HG03520 (cell line): ENCODE measurements around the gene NR1H2.
"Not testable (repeated sequence)": the region's sequence is repeated elsewhere in the genome, so short reads cannot be mapped to it uniquely, and the experiment has no call there.

Experiments
- ATAC-seq: cut with Tn5 transposase; IDR thresholded peaks from one replicate; pipeline ENCODE4 v1.9.1; 2021; ENCODE audit warnings: mild to moderate bottlenecking, moderate library complexity; ENCODE audit not compliant: unreplicated experiment

Gene NR1H2

DNA sequence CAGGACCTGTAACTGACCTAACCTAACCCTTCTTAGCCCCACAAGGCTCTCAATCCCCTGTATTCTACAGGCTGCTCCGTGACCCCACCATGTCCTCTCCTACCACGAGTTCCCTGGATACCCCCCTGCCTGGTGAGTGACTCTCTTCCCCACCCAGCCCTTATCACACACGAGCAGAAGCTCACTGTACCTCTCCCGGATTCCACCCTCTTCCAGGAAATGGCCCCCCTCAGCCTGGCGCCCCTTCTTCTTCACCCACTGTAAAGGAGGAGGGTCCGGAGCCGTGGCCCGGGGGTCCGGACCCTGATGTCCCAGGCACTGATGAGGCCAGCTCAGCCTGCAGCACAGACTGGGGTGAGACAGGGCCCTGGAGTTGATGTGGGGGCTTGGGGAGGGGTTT lies 1.3 kb downstream of the NR1H2 start:
- ATAC-seq: no peak

DNA sequence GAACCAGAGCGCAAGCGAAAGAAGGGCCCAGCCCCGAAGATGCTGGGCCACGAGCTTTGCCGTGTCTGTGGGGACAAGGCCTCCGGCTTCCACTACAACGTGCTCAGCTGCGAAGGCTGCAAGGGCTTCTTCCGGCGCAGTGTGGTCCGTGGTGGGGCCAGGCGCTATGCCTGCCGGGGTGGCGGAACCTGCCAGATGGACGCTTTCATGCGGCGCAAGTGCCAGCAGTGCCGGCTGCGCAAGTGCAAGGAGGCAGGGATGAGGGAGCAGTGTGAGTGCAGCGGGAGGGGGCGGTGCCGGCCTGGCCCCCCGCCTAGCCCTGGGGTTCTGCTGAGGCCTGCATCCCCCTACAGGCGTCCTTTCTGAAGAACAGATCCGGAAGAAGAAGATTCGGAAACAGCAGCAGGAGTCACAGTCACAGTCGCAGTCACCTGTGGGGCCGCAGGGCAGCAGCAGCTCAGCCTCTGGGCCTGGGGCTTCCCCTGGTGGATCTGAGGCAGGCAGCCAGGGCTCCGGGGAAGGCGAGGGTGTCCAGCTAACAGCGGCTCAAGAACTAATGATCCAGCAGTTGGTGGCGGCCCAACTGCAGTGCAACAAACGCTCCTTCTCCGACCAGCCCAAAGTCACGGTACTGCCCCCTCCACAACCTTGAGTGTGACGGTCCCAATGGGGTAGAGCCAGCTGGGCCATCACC lies 2.1 kb downstream of the NR1H2 start:
- ATAC-seq: no peak

DNA sequence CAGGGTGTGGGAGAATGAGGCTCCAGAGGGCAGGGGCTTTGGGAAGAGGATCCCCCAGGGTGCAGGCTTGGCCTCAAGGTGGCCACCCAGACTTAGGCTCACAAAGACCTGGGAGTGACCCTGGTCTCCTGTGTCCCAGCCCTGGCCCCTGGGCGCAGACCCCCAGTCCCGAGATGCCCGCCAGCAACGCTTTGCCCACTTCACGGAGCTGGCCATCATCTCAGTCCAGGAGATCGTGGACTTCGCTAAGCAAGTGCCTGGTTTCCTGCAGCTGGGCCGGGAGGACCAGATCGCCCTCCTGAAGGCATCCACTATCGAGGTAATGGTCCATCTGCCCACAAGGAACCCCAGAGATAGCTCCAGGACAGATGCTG lies 2.6 kb downstream of the NR1H2 start:
- ATAC-seq: no peak

DNA sequence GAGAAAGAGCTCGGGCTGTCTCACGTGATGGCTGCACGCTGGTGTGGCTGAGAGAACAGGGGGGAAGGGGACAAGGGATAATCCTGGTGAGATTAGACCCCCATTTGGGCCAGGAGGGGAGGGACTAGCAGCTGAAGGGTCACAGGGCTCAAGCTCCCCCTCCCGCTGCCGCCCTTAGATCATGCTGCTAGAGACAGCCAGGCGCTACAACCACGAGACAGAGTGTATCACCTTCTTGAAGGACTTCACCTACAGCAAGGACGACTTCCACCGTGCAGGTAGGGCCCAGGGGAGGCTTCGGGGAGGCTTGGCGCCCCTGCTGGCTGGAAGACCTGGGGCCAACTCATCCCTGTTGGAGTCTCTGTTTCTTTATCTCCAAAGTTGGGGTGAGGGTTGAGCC lies 3.3 kb downstream of the NR1H2 start:
- ATAC-seq: no peak

DNA sequence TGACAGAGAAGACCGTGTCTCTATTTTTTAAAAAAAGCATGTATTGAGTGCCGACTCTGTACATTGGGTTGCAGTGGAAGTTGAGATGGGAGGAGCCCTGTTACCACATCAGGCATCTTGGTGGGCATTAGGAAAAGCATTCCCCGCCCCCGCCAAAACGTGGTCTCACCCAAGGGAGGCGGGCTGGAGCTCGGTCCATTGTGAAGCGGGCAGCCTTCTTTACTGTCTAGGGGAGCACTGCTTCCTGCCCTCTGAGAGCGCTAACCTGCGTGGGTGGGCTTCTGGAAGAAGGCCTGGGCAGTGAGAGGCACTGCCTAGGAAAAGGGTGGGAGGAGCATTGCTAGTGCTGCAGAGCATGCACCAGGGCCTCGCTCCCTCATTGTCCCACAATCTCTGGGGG lies 3.9 kb downstream of the NR1H2 start:
- ATAC-seq: no peak

DNA sequence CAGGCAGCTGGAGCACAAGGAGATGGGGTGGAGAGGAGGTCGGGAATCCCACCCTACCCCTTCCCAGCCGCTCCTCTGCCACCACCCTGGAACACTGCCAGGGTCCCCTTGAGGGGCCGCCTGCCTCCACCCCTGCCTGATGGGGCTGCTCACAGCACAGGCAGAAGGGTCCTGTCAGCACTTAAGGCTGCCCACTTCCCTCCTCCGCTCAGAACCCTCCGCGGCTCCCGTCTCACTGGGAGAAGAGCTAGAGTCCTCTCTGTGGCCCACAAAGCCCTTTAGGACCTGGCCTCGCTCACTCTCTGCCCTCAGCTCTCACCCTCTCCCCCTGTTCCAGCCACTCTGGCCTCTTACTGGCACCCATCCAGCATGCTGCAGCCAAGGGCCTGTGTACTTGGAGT lies 4.5 kb downstream of the NR1H2 start:
- no peak for ATAC-seq

DNA sequence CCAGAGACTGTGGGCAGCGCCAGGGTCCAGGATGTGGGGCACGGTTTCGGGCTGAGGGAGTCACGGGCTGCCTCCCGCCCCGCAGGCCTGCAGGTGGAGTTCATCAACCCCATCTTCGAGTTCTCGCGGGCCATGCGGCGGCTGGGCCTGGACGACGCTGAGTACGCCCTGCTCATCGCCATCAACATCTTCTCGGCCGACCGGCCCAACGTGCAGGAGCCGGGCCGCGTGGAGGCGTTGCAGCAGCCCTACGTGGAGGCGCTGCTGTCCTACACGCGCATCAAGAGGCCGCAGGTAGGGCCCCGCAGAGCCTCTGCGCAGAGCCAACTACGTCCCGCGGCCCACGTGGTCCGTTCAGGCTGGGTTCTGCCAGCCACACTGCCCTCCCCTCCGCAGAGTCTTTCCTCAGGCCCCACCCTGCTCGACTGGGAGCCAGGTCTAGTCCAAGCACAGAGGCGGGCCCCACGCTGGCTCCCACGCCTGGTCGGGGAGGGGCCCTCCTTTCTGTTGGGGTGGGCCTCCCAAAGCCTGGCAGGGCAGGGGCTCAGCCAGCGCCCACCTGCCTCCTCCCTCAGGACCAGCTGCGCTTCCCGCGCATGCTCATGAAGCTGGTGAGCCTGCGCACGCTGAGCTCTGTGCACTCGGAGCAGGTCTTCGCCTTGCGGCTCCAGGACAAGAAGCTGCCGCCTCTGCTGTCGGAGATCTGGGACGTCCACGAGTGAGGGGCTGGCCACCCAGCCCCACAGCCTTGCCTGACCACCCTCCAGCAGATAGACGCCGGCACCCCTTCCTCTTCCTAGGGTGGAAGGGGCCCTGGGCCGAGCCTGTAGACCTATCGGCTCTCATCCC lies 5.8 kb downstream of the NR1H2 start:
- ATAC-seq: no peak

DNA sequence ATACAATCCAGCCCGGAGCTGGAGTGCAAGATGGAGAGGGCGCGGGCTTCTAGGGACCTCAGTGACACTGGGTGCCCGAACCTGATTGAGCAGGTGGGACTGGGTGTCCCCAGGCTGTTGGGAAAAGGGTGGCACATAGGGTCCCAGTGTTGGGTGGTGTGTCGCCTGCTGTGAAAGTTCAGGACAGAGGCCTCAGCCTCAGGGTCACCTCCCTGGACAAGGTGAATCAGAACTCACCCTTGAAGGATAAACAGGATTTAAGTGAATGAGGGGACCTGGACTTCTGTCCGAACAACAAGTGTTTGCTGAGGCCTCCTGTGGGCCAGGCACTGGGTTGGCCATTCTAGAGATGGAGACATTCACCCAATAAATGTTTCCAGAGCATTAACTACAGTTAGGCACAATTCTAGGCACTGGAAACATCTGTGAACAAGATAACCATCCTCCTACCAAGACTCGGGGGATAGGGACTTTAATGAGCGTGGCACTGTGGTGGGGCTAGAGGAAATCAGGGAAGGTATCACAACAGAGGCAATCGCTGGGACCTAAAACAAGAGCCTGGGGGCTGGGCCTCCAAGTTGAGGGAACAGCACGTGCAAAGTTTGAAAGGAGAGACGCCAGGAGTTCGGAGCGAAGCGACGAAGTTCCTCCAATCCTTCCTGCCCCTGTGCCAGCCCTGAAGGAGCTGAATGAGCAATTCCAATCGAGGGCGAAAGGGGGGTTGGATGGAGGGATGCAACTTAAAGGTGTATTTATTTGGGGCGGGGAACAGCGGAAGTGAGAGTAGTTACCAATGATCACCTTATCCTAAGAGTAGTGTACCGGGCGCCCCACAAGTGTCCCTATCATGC lies 7.0 kb downstream of the NR1H2 start:
- ATAC-seq: no peak

DNA sequence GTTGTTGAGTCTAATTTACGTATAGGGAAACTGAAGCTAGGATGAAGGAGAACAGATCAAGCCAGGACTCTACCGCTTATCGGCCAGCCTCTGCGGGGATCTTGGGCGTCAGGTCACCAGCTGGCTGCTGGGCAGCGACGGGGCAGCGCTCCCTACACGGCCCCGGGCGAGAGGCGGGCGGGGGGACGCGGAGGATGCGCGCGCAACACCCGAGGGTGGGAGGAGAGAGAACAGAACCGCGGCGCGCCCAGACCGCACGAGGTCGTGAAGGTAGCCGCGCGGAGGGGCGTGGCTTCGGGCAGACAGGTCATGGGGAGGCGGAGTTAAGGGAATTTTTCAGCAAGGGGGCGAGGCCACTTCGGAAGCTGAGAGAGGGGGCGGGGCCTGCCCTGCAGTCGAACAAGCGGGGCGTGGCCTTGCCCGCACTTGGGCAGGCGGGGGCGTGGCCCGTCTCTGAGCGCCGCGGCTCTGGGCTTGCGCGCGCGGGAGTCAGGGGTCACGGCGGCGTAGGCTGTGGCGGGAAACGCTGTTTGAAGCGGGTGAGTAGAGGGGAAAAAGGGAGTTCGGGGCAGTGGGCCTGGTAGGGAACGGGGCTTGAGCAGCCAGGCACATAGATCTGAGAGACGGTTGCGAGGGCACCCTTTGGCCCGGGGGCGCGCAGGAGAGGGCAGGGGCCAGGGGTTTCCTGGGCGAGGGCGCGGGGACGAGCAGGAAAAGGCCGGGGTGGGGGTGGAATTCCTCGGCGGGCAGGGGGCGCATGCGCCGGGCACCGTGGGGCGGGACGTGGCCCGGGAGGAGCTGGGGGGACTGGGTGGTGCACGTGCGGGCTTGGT lies 7.8 kb downstream of the NR1H2 start, which contains the start of gene POLD1:
Gene POLD1, plus strand, starts transcription at position 496 of the 833 bp plus-strand sequence. CDS start 14,505 bp downstream, outside the sequence.
- ATAC-seq: peak; percentile 78

DNA sequence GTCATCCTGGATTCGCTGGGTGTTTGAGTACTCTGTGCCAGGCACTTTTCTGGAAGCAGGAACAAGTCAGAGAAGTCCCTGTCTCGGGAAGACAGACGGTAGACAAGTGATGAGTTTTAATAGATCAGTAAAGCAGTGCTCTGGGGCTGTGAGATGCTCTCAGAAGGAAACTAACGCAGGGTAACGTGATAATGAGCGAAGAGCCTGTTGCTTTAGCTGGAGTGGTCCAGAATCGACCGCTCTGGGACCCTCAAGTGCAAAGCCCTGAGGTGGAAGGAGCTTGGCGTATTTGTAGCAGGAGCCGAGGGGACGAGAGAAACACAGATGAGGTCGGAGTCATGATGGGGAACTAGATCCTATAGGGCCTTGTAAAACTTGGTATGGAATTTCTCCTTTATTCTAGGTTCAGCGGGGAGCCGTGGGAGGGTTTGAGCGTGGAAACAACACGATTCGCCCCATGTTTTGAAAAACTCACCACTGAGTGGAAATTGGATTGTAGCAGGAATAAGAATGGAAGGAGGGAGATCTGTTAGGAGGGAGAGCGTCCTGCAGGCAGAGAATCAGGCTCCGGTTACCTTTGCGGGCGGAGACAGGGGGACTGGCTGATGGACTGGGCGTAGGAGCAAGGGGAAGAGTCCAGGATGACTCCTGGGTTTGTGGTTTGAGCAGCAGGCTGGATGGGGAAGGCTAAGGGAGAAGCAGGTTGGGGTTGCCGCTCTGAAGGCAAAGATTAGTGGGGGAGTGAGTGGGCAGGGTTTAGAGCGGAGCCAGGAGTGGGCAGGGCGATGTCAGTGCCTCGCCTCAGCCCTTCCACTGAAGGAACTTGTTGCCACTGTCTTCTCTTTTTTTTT lies 8.7 kb downstream of the NR1H2 start:
- no peak for ATAC-seq

DNA sequence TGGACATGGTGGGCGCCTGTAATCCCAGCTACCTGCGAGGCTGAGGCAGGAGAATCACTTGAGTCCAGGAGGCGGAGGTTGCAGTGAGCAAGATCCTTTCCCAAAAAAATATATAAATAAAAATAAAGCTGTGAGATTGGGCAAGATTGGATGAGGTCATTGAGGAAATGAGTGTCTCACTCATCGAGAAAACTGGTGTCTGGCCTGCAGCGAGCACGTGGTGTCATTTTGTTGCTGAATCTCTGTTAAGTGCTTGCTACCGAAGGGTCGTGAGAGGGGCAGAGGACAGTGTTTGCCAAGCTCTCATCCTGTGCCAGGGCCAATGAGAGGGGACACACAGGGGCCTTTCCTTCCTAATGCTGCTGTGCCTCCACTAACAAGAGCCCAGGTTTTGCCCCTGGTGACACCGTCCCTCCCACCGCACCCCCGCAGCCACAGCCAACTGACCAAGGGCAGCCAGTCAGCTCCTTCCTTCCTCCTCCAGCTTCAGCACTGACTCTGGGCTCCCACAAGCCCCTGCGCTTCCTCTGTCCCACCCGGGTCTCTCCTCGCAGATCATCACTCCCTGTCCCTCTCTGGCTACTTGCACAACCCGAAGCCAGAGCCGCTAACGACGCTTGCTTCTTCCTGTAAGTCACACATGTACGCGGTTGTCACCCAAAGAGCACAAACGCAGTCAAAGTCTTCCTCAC lies 11.1 kb downstream of the NR1H2 start:
- ATAC-seq: no peak

DNA sequence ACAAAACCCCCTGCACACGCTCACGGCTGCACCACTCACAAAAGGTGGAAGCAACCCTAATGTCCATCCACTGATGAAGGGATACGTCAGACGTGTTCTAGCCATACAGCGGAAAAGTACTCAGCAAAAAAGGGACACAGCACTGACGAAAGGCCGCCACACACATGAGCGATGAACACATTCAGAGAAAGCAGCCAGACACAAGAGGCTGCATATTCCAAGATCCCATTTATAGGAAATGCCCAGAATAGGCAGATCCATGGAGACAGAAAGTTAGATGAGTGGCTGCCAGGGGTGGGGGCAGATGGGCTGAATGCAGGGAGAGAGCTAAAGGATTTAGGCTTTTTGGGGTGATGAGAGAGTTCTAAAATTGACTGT lies 11.6 kb downstream of the NR1H2 start:
- no peak for ATAC-seq

DNA sequence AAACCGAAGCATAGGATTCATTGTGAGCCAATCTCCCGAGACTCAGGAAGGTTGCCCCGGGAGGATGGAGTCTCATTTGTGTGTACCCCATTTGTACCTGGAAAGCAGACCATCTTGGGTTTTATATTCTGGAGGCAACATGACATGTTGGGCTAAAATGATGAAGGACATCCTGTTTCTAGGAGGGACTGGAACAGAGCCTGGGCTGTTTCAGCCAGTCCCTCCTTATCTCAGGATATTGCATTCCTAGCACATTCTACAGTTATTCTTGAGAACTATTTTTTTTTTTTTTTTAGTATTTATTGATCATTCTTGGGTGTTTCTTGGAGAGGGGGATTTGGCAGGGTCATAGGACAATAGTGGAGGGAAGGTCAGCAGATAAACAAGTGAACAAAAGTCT lies 14.0 kb downstream of the NR1H2 start:
- not testable (repeated sequence) for ATAC-seq

DNA sequence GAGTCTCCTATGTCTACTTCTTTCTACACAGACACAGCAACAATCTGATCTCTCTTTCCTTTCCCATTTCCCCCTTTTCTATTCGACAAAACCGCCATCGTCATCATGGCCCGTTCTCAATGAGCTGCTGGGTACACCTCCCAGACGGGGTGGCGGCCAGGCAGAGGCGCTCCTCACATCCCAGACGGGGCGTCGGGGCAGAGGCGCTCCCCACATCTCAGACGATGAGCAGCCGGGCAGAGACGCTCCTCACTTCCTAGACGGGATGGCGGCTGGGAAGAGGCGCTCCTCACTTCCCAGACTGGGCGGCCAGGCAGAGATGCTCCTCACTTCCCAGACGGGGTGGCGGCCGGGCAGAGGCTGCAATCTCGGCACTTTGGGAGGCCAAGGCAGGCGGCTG lies 14.7 kb downstream of the NR1H2 start:
- ATAC-seq: not testable (repeated sequence)

DNA sequence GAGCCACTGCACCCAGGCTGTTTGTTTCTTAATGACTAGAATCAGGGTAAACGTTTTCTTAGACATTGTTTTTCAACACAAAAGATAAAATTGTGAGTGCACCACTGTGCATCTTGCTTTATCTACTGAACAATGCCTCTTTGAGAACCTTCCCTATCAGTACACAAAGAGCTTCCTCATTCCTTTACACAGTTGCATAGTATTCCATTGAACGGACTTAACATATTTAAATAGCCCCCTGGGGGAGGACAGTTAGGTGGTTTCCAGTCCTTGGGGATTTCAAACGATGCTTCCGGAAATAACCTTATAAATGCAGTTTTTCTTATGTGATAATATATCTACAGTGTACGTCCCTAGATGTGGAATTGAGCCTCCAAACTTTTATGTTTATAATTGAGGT lies 16.5 kb downstream of the NR1H2 start:
- ATAC-seq: no peak

DNA sequence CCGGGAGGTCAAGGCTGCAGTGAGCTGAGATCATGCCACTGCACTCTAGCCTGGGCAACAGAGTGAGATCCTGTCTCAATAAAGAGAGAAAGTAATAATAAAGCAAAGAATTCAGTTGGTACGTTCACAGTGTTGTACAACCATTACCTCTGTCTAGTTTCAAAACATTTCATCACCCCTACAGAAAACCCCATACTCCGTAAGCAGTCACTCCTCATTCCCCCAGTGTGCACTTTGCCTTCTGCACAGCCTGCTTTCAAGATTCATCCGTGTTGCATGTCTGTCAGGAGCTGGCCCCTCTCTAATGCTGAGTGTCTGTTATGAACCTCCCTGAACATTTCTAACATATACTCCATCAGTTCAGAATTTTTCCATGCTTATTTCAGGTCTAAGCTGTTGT lies 17.3 kb downstream of the NR1H2 start:
- no peak for ATAC-seq

DNA sequence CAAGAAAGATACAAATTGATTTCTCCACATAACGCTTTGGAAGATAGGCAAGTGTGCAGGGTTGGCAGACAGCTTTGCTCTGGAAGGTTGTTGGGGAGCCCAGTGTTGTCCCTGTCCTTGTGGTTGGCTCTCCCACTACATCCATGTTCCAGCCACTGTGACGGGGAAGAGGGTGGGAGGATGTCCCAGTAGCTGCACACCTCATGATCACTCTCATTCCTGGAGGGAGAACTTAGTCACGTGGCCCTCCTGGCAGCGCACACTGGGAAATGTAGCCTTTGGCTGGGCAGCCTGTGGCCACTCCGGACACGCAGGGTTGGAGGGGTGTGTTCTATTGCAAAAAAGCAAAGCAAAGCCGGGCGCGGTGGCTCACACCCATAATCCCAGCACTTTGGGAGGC lies 17.8 kb downstream of the NR1H2 start:
- no peak for ATAC-seq

DNA sequence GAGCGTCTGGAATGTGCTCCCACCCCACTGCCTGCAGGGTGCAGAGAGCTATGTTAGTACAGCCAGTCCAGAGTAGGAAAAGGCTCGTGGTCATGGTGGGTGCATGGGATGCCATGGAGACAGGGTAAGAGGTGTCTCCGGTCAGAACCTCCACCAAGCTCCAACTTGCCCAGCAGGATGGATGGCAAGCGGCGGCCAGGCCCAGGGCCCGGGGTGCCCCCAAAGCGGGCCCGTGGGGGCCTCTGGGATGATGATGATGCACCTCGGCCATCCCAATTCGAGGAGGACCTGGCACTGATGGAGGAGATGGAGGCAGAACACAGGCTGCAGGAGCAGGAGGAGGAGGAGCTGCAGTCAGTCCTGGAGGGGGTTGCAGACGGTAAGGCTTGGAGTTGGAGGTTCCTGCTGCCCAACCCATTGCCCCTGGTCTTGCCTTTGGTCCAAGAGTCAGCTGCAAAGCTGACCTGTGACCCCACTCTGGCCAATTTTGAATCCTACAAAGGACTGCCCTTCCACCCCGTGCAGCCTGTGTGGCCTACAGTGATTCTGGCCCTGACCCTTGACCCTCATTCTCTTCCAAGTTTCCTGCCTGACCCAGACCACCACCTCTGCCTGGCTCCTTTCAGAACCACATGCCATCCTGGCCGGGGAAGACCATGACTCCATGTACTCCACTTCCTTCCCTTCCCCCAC lies 22.6 kb downstream of the NR1H2 start:
- ATAC-seq: no peak

DNA sequence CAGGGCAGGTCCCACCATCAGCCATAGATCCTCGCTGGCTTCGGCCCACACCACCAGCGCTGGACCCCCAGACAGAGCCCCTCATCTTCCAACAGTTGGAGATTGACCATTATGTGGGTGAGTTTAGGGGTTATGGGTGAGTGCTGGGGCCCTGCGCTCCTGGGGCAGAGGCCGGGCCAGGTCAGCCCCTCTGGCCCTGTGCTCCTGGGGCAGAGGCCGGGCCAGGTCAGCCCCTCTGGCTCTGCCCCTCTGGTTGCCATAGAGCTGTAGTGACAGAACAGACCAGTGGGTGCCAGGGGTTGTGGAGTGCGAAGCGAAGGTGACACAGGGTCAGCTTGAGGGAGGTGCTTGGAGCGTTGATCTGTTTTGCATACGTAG lies 23.1 kb downstream of the NR1H2 start:
- ATAC-seq: no peak
